SK-N-SH (cell line): ENCODE results near the gene SELENOI. TPM values are rescaled to one million over a fixed set of nuclear protein-coding genes. Genes with fewer than 3 reads are reported as not detected.

Experiments used
- CTCF ChIA-PET: fragments of 300-600, 350-600 bp; formaldehyde crosslinking; extraction: SDS; loops from one replicate; lab custom pipeline; 2021; lab: Yijun Ruan, JAX
- POLR2A ChIA-PET: fragments of 350-600 bp; sonication (Branson Sonifier 250); formaldehyde crosslinking; extraction: SDS; loops from one replicate; lab custom pipeline; 2020; ENCODE audit warnings: antibody characterized with exemption, inconsistent platforms; lab: Yijun Ruan, JAX
- DNase-seq: peaks from one replicate; pipeline ENCODE4 v3.0.0; 2012
- H2AFZ ChIP-seq: fragments of 200-600 bp; sonication (generic); 2 replicates; pipeline ENCODE4 v1.8.1; 2016; ENCODE audit warnings: antibody characterized with exemption, mild to moderate bottlenecking, low read depth
- H3F3A ChIP-seq: fragments of 200-600 bp; sonication (generic); replicated peaks from 2 replicates; pipeline ENCODE3; 2016; ENCODE audit warnings: antibody characterized with exemption, mild to moderate bottlenecking; ENCODE audit not compliant: insufficient read depth
- H3K27ac ChIP-seq, 2 experiments: fragments of 200-500 bp in 1 of 2; fragments of 200-600 bp in 1 of 2; sonication (Bioruptor generic) in 1 of 2; sonication (generic), shearing (Covaris generic) in 1 of 2; 2 replicates each; pipeline versions ENCODE4 v1.5.1 to v1.6.1; 2014 to 2016; ENCODE audit warnings: low read depth in 2 of 2, inconsistent platforms in 1 of 2, low read length in 1 of 2, mild to moderate bottlenecking in 1 of 2, mixed read lengths in 1 of 2
- H3K27me3 ChIP-seq: fragments of 200-600 bp; sonication (generic), shearing (Covaris generic); 2 replicates; pipeline ENCODE4 v1.6.1; 2016; ENCODE audit warnings: mixed run types; ENCODE audit not compliant: insufficient read depth
- H3K36me3 ChIP-seq, 2 experiments: fragments of 200-500 bp in 1 of 2; fragments of 200-600 bp in 1 of 2; sonication (Bioruptor generic) in 1 of 2; sonication (generic) in 1 of 2; replicated peaks in 1 of 2; 2 replicates each; pipeline versions ENCODE3 to v1.5.1; 2014 to 2016; ENCODE audit warnings: low read length in 1 of 2, mild to moderate bottlenecking in 1 of 2; ENCODE audit not compliant: insufficient read depth in 2 of 2, control insufficient read depth in 1 of 2
- H3K4me1 ChIP-seq, 2 experiments: fragments of 200-500 bp in 1 of 2; fragments of 200-600 bp in 1 of 2; sonication (Bioruptor generic) in 1 of 2; sonication (generic), shearing (Covaris generic) in 1 of 2; 2 replicates each; pipeline versions ENCODE4 v1.5.1 to v1.6.1; 2014 to 2016; ENCODE audit warnings: low read depth in 1 of 2, low read length in 1 of 2, mixed run types in 1 of 2; ENCODE audit not compliant: insufficient read depth in 2 of 2, control insufficient read depth in 1 of 2
- H3K4me2 ChIP-seq: fragments of 200-600 bp; sonication (generic), shearing (Covaris generic); 2 replicates; pipeline ENCODE4 v1.6.1; 2017; ENCODE audit warnings: mixed run types
- H3K4me3 ChIP-seq, 2 experiments: fragments of 200-500 bp in 1 of 2; fragments of 200-600 bp in 1 of 2; sonication (Bioruptor generic) in 1 of 2; sonication (generic), shearing (Covaris generic) in 1 of 2; 2 replicates each; pipeline versions ENCODE4 v1.5.1 to v1.8.1; 2014 to 2016; ENCODE audit warnings: low read depth in 2 of 2, inconsistent platforms in 1 of 2, low read length in 1 of 2, mild to moderate bottlenecking in 1 of 2, mixed read lengths in 1 of 2, moderate library complexity in 1 of 2
- H3K79me2 ChIP-seq: fragments of 200-600 bp; sonication (generic); 2 replicates; pipeline ENCODE4 v1.8.1; 2017; ENCODE audit warnings: mild to moderate bottlenecking; ENCODE audit not compliant: insufficient read depth
- H3K9ac ChIP-seq: fragments of 200-600 bp; sonication (generic); 2 replicates; pipeline ENCODE4 v1.6.1; 2017; ENCODE audit warnings: mixed run types
- H3K9me2 ChIP-seq: fragments of 200-600 bp; sonication (generic); 2 replicates; pipeline ENCODE4 v1.6.1; 2017; ENCODE audit warnings: mixed run types
- H3K9me3 ChIP-seq: fragments of 200-600 bp; sonication (generic); 2 replicates; pipeline ENCODE4 v1.6.1; 2017; ENCODE audit warnings: mixed run types, mild to moderate bottlenecking, moderate library complexity
- H4K20me1 ChIP-seq: fragments of 200-600 bp; sonication (generic); 2 replicates; pipeline ENCODE4 v1.6.1; 2017; ENCODE audit warnings: mild to moderate bottlenecking, mixed run types; ENCODE audit not compliant: insufficient read depth
- CHD2 ChIP-seq: fragments of 150-350 bp; IDR thresholded peaks from 2 replicates; pipeline ENCODE4 v1.6.1; 2018; ENCODE audit warnings: low read length; ENCODE audit not compliant: partially characterized antibody
- ELF1 ChIP-seq: IDR thresholded peaks from 2 replicates; pipeline ENCODE4 v1.4.0; 2012
- FOXJ3 ChIP-seq: sonication (generic); formaldehyde crosslinking; IDR thresholded peaks from 2 replicates; pipeline ENCODE4 v1.5.1; 2020; ENCODE audit warnings: mild to moderate bottlenecking, missing genetic modification reagents
- FOXM1 ChIP-seq: IDR thresholded peaks from 2 replicates; pipeline ENCODE4 v1.4.0; 2012; ENCODE audit warnings: low read depth, mild to moderate bottlenecking
- GABPA ChIP-seq: IDR thresholded peaks from 2 replicates; pipeline ENCODE4 v1.4.0; 2012; ENCODE audit warnings: low read depth, mild to moderate bottlenecking
- NRF1 ChIP-seq: IDR thresholded peaks from 2 replicates; pipeline ENCODE4 v1.6.1; 2012; ENCODE audit warnings: low read depth, mild to moderate bottlenecking, low read length
- PBX3 ChIP-seq: IDR thresholded peaks from 2 replicates; pipeline ENCODE4; 2012
- RCOR1 ChIP-seq: fragments of 150-350 bp; IDR thresholded peaks from 2 replicates; pipeline ENCODE4 v1.6.1; 2017; ENCODE audit warnings: antibody characterized with exemption, low read length
- REST ChIP-seq: IDR thresholded peaks from 2 replicates; pipeline ENCODE4 v1.6.1; 2012; ENCODE audit warnings: mild to moderate bottlenecking, low read depth, low read length, moderate library complexity
- RXRA ChIP-seq: IDR thresholded peaks from 2 replicates; pipeline ENCODE4 v1.4.0; 2012; ENCODE audit warnings: low read depth, mild to moderate bottlenecking, borderline replicate concordance
- USF2 ChIP-seq: fragments of 150-350 bp; IDR thresholded peaks from 2 replicates; pipeline ENCODE4 v1.6.1; 2017; ENCODE audit warnings: antibody characterized with exemption, low read length, low read depth, borderline replicate concordance
- YY1 ChIP-seq: IDR thresholded peaks from 2 replicates; pipeline ENCODE4 v1.4.0; 2012; ENCODE audit warnings: low read depth, mild to moderate bottlenecking
- ZBTB33 ChIP-seq: IDR thresholded peaks from 2 replicates; pipeline ENCODE4 v1.4.0; 2012; ENCODE audit warnings: low read depth, borderline replicate concordance
- WGBS: methylation state at CpG from one replicate; pipeline ENCODE4 v1.1.6; 2017; ENCODE audit warnings: low lambda C conversion rate; 5-methylcytosine and 5-hydroxymethylcytosine counted together
- polyA plus RNA-seq, 3 experiments: library from polyadenylated mRNA; depleted of rRNA; stranded (reverse); fragments of >200 nt; gene quantifications; 2 replicates each; pipeline ENCODE4 v1.2.3, GENCODE V29; 2012
- TF ChIP-seq, protein P1 (sequence below): IDR thresholded peaks from 2 replicates; pipeline ENCODE4 v1.4.0; 2012; ENCODE audit warnings: low read depth, borderline replicate concordance

SELENOI gene
- polyA plus RNA-seq, 1 of the 3 experiments (the other 2 are of a cell fraction), result 4.4 TPM

GRCh38 chr2:26363958-26364357 is 18.0 kb downstream of the SELENOI start:
- Histone ChIP-seq H3K4me3 (no peak overlapping the region), H4K20me1 (peaks cover 49% of the 10 kb centered on the region), H3K27me3 (no peaks in the 10 kb centered on the region), H2AFZ (no peak overlapping the region), H3K9ac (no peak overlapping the region), H3K79me2 (peaks cover 43% of the 10 kb centered on the region), H3K9me3 (no peaks in the 10 kb centered on the region), H3K4me1 (peaks cover 0 to 22% of the 10 kb centered on the region in 2 experiments; a peak in 2 of 4 replicates), H3K4me2 (no peak overlapping the region), H3K9me2 (no peaks in the 10 kb centered on the region), H3K36me3 (peaks cover 23 to 35% of the 10 kb centered on the region in 2 experiments), H3K27ac (no peak overlapping the region), H3F3A (no peaks in the 10 kb centered on the region)
- ChIA-PET CTCF (no interaction called here), POLR2A (no interaction called here)
- 91% methylated on average over 3 of the region's 3 CpGs for WGBS
- DNase-seq, result no peak
- no peak for TF ChIP-seq GABPA
- no peak for TF ChIP-seq FOXJ3 (CRISPR knock-in tag)
- no peak for TF ChIP-seq ZBTB33
- no peak for TF ChIP-seq PBX3
- TF ChIP-seq, protein P1, sequence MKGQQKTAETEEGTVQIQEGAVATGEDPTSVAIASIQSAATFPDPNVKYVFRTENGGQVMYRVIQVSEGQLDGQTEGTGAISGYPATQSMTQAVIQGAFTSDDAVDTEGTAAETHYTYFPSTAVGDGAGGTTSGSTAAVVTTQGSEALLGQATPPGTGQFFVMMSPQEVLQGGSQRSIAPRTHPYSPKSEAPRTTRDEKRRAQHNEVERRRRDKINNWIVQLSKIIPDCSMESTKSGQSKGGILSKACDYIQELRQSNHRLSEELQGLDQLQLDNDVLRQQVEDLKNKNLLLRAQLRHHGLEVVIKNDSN, result no peak
- TF ChIP-seq RXRA, result no peak
- no peak for TF ChIP-seq YY1
- no peak for TF ChIP-seq FOXM1
- no peak for TF ChIP-seq CHD2
- TF ChIP-seq NRF1, result no peak
- TF ChIP-seq REST, result no peak
- TF ChIP-seq RCOR1, result no peak
- TF ChIP-seq USF2, result no peak
- TF ChIP-seq ELF1, result no peak
